ENCODE measurements around the gene CEP250.
A peak's percentile ranks its signal among the peaks of the same experiment; 100 is the strongest.
"Not testable (repeated sequence)": the region's sequence is repeated elsewhere in the genome, so short reads cannot be mapped to it uniquely, and the experiment has no call there.

The CEP250 gene

GRCh38 chr20:35437599-35437998 lies 17.8 kb upstream of the CEP250 start:
- H3K9ac ChIP-seq (ENCODE audit: low read length) = no peak overlapping the region
- peak overlapping the region; percentile 75 for H3K27ac ChIP-seq (ENCODE audit: low read depth, low read length)
- H3K4me3 ChIP-seq (ENCODE audit: low read length) = peak overlapping the region; percentile 30

DNA sequence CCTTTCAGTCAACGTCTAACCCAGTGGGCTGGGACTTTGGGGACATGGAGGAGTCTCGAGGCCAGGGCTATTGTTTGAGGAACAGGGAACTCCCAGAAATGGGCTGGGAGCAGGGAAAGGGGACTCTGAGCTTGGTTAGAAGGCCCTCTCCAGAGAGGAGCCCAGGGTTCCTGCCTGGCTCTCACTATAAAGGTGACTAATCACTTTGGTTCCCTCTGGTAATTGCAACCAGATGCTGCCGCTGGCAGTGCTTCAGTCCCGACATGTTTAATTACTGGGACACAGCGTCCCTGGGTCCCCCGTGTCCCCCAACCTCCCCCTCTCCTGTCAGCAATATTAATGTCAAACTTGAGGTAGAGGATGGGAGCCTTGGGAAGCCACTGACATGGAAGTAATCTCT lies 12.4 kb upstream of the CEP250 start:
- H3K9ac ChIP-seq (ENCODE audit: low read length) = no peak overlapping the region
- peaks cover 4% of the 10 kb centered on the region for H3K4me1 ChIP-seq (ENCODE audit: control insufficient read depth, insufficient read depth, low read length)
- H3K4me3 ChIP-seq (ENCODE audit: low read length) = no peak overlapping the region
- no peaks in the 10 kb centered on the region for H3K27me3 ChIP-seq (ENCODE audit: control insufficient read depth, insufficient read depth, low read length)
- no peaks in the 10 kb centered on the region for H3K36me3 ChIP-seq (ENCODE audit: control insufficient read depth, insufficient read depth, low read length)
- no peak overlapping the region for H3K27ac ChIP-seq (ENCODE audit: low read depth, low read length)

More at GRCh38 chr20:35437599-35437998, 17.8 kb upstream of the CEP250 start:
- Histone ChIP-seq H3K4me1 (ENCODE audit: control insufficient read depth, insufficient read depth, low read length) (peaks cover 11% of the 10 kb centered on the region), H3K36me3 (ENCODE audit: control insufficient read depth, insufficient read depth, low read length) (no peaks in the 10 kb centered on the region), H3K27me3 (ENCODE audit: control insufficient read depth, insufficient read depth, low read length) (no peaks in the 10 kb centered on the region)

- H3K9ac ChIP-seq (ENCODE audit: low read length) = no peak overlapping the region
Observed at GRCh38 chr20:35444226-35444625, 11.2 kb upstream of the CEP250 start.

GRCh38 chr20:35446356-35447078 lies 8.9 kb upstream of the CEP250 start:
- Histone ChIP-seq H3K9ac (ENCODE audit: low read length) (no peak overlapping the region), H3K4me3 (ENCODE audit: low read length) (no peak overlapping the region), H3K27me3 (ENCODE audit: control insufficient read depth, insufficient read depth, low read length) (no peaks in the 10 kb centered on the region), H3K36me3 (ENCODE audit: control insufficient read depth, insufficient read depth, low read length) (no peaks in the 10 kb centered on the region), H3K4me1 (ENCODE audit: control insufficient read depth, insufficient read depth, low read length) (no peaks in the 10 kb centered on the region), H3K27ac (ENCODE audit: low read depth, low read length) (no peak overlapping the region)

More at GRCh38 chr20:35444226-35444625, 11.2 kb upstream of the CEP250 start:
- H3K27ac ChIP-seq (ENCODE audit: low read depth, low read length) = no peak overlapping the region
- H3K4me1 ChIP-seq (ENCODE audit: control insufficient read depth, insufficient read depth, low read length) = no peaks in the 10 kb centered on the region
- no peak overlapping the region for H3K4me3 ChIP-seq (ENCODE audit: low read length)
- H3K36me3 ChIP-seq (ENCODE audit: control insufficient read depth, insufficient read depth, low read length) = no peaks in the 10 kb centered on the region
- no peaks in the 10 kb centered on the region for H3K27me3 ChIP-seq (ENCODE audit: control insufficient read depth, insufficient read depth, low read length)

- Histone ChIP-seq H3K4me1 (ENCODE audit: control insufficient read depth, insufficient read depth, low read length) (no peaks in the 10 kb centered on the region), H3K4me3 (ENCODE audit: low read length) (peak overlapping the region; percentile 46), H3K36me3 (ENCODE audit: control insufficient read depth, insufficient read depth, low read length) (no peaks in the 10 kb centered on the region), H3K27me3 (ENCODE audit: control insufficient read depth, insufficient read depth, low read length) (no peaks in the 10 kb centered on the region), H3K27ac (ENCODE audit: low read depth, low read length) (no peak overlapping the region), H3K9ac (ENCODE audit: low read length) (no peak overlapping the region)
Observed at GRCh38 chr20:35447082-35447789, 8.2 kb upstream of the CEP250 start.

DNA sequence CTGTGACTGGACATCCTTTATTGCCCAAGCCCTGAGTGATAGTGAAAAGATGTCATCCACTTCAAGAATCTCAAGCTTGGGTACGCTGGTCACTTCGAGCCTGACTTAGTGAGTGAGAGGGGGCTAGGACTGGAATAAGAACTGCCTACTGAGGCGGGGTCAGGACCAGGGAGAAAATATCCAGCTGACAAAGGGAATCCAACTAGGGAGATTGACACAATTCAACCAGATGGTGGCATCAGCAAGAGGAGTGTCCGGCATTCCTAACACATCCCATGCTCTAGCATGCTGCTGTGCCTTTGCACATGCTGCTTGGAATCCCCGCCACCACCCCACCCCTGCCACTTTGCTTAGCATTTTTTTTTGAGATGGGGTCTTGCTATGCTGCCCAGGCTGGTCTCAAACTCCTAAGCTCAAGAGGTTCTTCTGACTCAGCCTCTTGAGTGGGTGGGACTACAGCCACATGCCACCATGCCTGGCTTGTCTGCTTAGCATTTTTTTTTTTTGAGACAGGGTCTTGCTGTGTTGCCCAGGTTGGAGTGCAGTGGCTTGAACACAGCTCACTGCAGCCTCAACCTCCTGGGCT lies 6.5 kb upstream of the CEP250 start:
- Histone ChIP-seq H3K27ac (ENCODE audit: low read depth, low read length) (no peak overlapping the region), H3K4me3 (ENCODE audit: low read length) (no peak overlapping the region), H3K4me1 (ENCODE audit: control insufficient read depth, insufficient read depth, low read length) (no peaks in the 10 kb centered on the region), H3K36me3 (ENCODE audit: control insufficient read depth, insufficient read depth, low read length) (no peaks in the 10 kb centered on the region), H3K27me3 (ENCODE audit: control insufficient read depth, insufficient read depth, low read length) (no peaks in the 10 kb centered on the region), H3K9ac (ENCODE audit: low read length) (no peak overlapping the region)

GRCh38 chr20:35449855-35450254 lies 5.5 kb upstream of the CEP250 start:
- not testable (repeated sequence) for H3K36me3 ChIP-seq (ENCODE audit: control insufficient read depth, insufficient read depth, low read length)

GRCh38 chr20:35451295-35451694 lies 4.1 kb upstream of the CEP250 start:
- Histone ChIP-seq H3K4me1 (ENCODE audit: control insufficient read depth, insufficient read depth, low read length) (no peaks in the 10 kb centered on the region), H3K27me3 (ENCODE audit: control insufficient read depth, insufficient read depth, low read length) (no peaks in the 10 kb centered on the region), H3K36me3 (ENCODE audit: control insufficient read depth, insufficient read depth, low read length) (no peaks in the 10 kb centered on the region), H3K4me3 (ENCODE audit: low read length) (no peak overlapping the region), H3K27ac (ENCODE audit: low read depth, low read length) (no peak overlapping the region), H3K9ac (ENCODE audit: low read length) (no peak overlapping the region)

More at GRCh38 chr20:35449855-35450254, 5.5 kb upstream of the CEP250 start:
- not testable (repeated sequence) for H3K27ac ChIP-seq (ENCODE audit: low read depth, low read length); H3K27me3 ChIP-seq (ENCODE audit: control insufficient read depth, insufficient read depth, low read length); H3K4me1 ChIP-seq (ENCODE audit: control insufficient read depth, insufficient read depth, low read length); H3K4me3 ChIP-seq (ENCODE audit: low read length); H3K9ac ChIP-seq (ENCODE audit: low read length)

GRCh38 chr20:35453647-35454046 lies 1.8 kb upstream of the CEP250 start:
- no peaks in the 10 kb centered on the region for H3K4me1 ChIP-seq (ENCODE audit: control insufficient read depth, insufficient read depth, low read length)
- H3K27ac ChIP-seq (ENCODE audit: low read depth, low read length) = no peak overlapping the region
- no peaks in the 10 kb centered on the region for H3K36me3 ChIP-seq (ENCODE audit: control insufficient read depth, insufficient read depth, low read length)
- H3K9ac ChIP-seq (ENCODE audit: low read length) = no peak overlapping the region
- H3K4me3 ChIP-seq (ENCODE audit: low read length) = peak overlapping the region; percentile 15
- no peaks in the 10 kb centered on the region for H3K27me3 ChIP-seq (ENCODE audit: control insufficient read depth, insufficient read depth, low read length)

DNA sequence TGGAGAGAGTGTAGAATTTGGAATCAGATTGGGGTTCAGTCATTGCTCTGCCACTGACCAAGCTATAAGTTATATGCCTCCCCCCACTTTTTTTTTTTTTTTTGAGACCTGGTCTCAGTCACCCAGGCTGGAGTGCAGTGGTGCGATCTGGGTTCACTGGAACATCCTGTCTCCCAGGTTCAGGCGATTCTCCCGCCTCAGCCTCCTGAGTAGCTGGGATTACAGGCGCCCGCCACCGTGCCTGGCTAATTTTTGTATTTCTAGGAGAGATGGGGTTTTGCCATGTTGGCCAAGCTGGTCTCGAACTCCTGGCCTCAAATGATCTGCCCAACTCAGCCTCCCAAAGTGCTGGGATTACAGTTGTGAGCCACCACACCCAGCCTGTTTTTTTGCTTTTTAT lies 1.3 kb downstream of the CEP250 start:
- H3K4me3 ChIP-seq (ENCODE audit: low read length); H3K9ac ChIP-seq (ENCODE audit: low read length); H3K4me1 ChIP-seq (ENCODE audit: control insufficient read depth, insufficient read depth, low read length); H3K27ac ChIP-seq (ENCODE audit: low read depth, low read length); H3K27me3 ChIP-seq (ENCODE audit: control insufficient read depth, insufficient read depth, low read length); H3K36me3 ChIP-seq (ENCODE audit: control insufficient read depth, insufficient read depth, low read length): not testable (repeated sequence)

GRCh38 chr20:35457539-35457938 lies 2.1 kb downstream of the CEP250 start:
- not testable (repeated sequence) for H3K9ac ChIP-seq (ENCODE audit: low read length); H3K36me3 ChIP-seq (ENCODE audit: control insufficient read depth, insufficient read depth, low read length); H3K4me3 ChIP-seq (ENCODE audit: low read length); H3K27ac ChIP-seq (ENCODE audit: low read depth, low read length); H3K4me1 ChIP-seq (ENCODE audit: control insufficient read depth, insufficient read depth, low read length); H3K27me3 ChIP-seq (ENCODE audit: control insufficient read depth, insufficient read depth, low read length)

GRCh38 chr20:35458388-35458787 lies 3.0 kb downstream of the CEP250 start:
- Histone ChIP-seq H3K4me1 (ENCODE audit: control insufficient read depth, insufficient read depth, low read length) (no peaks in the 10 kb centered on the region), H3K9ac (ENCODE audit: low read length) (no peak overlapping the region), H3K4me3 (ENCODE audit: low read length) (no peak overlapping the region), H3K36me3 (ENCODE audit: control insufficient read depth, insufficient read depth, low read length) (peaks cover 7% of the 10 kb centered on the region), H3K27ac (ENCODE audit: low read depth, low read length) (no peak overlapping the region), H3K27me3 (ENCODE audit: control insufficient read depth, insufficient read depth, low read length) (no peaks in the 10 kb centered on the region)
